ENCODE results near the gene PCNX3.
A peak's percentile ranks its signal among the peaks of the same experiment; 100 is the strongest.

The PCNX3 gene

GRCh38 chr11:65606876-65607613 is 8.5 kb upstream of the PCNX3 start:
- Histone ChIP-seq H3K9ac (ENCODE audit: insufficient read length, low read depth) (peak overlapping the region; percentile 77), H3K4me3 (ENCODE audit: insufficient read length, low read depth) (peak overlapping the region; percentile 22), H3K36me3 (ENCODE audit: insufficient read depth, insufficient read length, low read length) (peaks cover 82% of the 10 kb centered on the region), H3K9me3 (ENCODE audit: insufficient read depth, low read length) (no peaks in the 10 kb centered on the region), H3K27me3 (ENCODE audit: insufficient read depth, insufficient read length) (no peaks in the 10 kb centered on the region), H3K4me1 (ENCODE audit: insufficient read depth, insufficient read length) (peaks cover 26% of the 10 kb centered on the region)
- DNase-seq (ENCODE audit: low read depth, low spot score), result peak; percentile 98
- TF ChIP-seq YY1 (IDR thresholded peaks at IDR 0.05; ENCODE audit: insufficient read depth, insufficient read length), result no peak
- TF ChIP-seq ZNF274 (IDR thresholded peaks at IDR 0.05; ENCODE audit: low read depth, low read length), result no peak
- no peak for TF ChIP-seq SUZ12 (IDR thresholded peaks at IDR 0.05; ENCODE audit: extremely low read depth, insufficient read depth, insufficient read length)

DNA sequence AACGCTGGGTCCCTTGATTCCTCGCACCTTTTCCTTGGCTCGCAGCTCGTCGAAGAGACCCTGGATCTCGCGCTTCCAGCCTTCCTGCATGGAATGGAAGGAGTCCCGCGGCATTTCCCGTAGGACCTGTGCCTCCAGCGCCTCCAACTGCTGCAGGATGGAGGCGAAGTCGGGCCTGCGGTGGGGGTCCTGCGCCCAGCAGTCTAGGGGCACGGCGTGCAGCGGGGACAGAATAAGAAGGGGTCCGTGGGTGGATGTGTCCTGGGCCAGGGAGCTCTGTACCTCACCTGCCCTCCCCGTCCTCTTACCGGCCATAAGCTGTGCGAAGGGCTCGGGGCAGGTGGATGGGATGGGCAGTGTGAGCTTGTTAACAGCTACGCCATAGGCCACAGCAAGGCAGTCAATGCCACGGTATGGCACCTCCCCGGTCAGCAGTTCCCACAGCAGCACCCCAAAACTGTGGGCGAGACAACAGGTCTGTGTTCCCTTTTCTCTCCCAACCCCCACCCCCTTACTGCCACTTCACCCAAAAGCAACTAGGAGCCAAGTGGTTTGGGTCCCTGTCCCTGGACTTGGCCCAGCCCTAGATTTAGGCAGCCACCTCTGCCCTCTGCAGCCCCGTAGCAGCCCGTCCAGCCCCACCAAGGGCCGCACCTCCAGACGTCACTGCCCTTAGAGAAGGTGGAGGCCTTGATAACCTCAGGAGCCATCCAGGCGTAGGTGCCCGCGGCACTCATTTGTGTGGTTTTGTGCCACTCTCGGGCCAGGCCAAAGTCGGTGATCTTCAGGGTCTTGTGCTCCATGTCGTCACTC is 7.8 kb upstream of the PCNX3 start:
- TF ChIP-seq ZNF274 (IDR thresholded peaks at IDR 0.05; ENCODE audit: low read depth, low read length) (no peak), SUZ12 (IDR thresholded peaks at IDR 0.05; ENCODE audit: extremely low read depth, insufficient read depth, insufficient read length) (no peak), YY1 (IDR thresholded peaks at IDR 0.05; ENCODE audit: insufficient read depth, insufficient read length) (no peak)
- Histone ChIP-seq H3K36me3 (ENCODE audit: insufficient read depth, insufficient read length, low read length) (peaks cover 85% of the 10 kb centered on the region), H3K4me1 (ENCODE audit: insufficient read depth, insufficient read length) (peaks cover 34% of the 10 kb centered on the region), H3K9ac (ENCODE audit: insufficient read length, low read depth) (peak overlapping the region; percentile 72), H3K9me3 (ENCODE audit: insufficient read depth, low read length) (no peaks in the 10 kb centered on the region), H3K4me3 (ENCODE audit: insufficient read length, low read depth) (peak overlapping the region; percentile 3), H3K27me3 (ENCODE audit: insufficient read depth, insufficient read length) (no peaks in the 10 kb centered on the region)
- DNase-seq (ENCODE audit: low read depth, low spot score), result no peak

GRCh38 chr11:65609229-65609628 is 6.3 kb upstream of the PCNX3 start:
- H3K4me3 ChIP-seq (ENCODE audit: insufficient read length, low read depth), result no peak overlapping the region
- H3K36me3 ChIP-seq (ENCODE audit: insufficient read depth, insufficient read length, low read length), result peaks cover 77% of the 10 kb centered on the region
- TF ChIP-seq YY1 (IDR thresholded peaks at IDR 0.05; ENCODE audit: insufficient read depth, insufficient read length) (no peak), ZNF274 (IDR thresholded peaks at IDR 0.05; ENCODE audit: low read depth, low read length) (no peak), SUZ12 (IDR thresholded peaks at IDR 0.05; ENCODE audit: extremely low read depth, insufficient read depth, insufficient read length) (no peak)
- H3K27me3 ChIP-seq (ENCODE audit: insufficient read depth, insufficient read length), result no peaks in the 10 kb centered on the region
- no peak for DNase-seq (ENCODE audit: low read depth, low spot score)
- H3K9me3 ChIP-seq (ENCODE audit: insufficient read depth, low read length), result no peaks in the 10 kb centered on the region
- no peak overlapping the region for H3K9ac ChIP-seq (ENCODE audit: insufficient read length, low read depth)
- peaks cover 41% of the 10 kb centered on the region for H3K4me1 ChIP-seq (ENCODE audit: insufficient read depth, insufficient read length)

DNA sequence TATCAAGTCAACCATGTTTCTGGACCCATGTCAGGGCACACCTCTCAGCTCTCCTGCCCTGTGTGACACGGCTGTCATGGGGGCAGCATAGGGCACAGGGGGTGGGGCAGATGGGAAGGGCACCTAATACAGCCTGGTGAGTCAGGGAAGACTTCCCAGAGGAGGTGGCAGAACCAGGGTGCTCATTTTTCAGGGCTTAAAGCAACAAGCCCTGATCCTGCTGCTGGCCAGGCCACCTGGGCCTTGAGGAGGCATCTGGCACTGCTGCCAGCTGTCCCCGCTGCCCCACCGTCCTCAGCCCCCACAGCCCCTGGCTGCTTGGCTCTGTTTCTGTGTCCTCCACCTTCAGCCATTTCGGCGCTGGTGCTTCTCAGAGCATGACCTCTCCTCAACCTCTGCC is 5.9 kb upstream of the PCNX3 start:
- Histone ChIP-seq H3K36me3 (ENCODE audit: insufficient read depth, insufficient read length, low read length) (peaks cover 73% of the 10 kb centered on the region), H3K4me3 (ENCODE audit: insufficient read length, low read depth) (no peak overlapping the region), H3K9me3 (ENCODE audit: insufficient read depth, low read length) (no peaks in the 10 kb centered on the region), H3K4me1 (ENCODE audit: insufficient read depth, insufficient read length) (peaks cover 41% of the 10 kb centered on the region), H3K9ac (ENCODE audit: insufficient read length, low read depth) (no peak overlapping the region), H3K27me3 (ENCODE audit: insufficient read depth, insufficient read length) (no peaks in the 10 kb centered on the region)
- TF ChIP-seq YY1 (IDR thresholded peaks at IDR 0.05; ENCODE audit: insufficient read depth, insufficient read length), result no peak
- TF ChIP-seq ZNF274 (IDR thresholded peaks at IDR 0.05; ENCODE audit: low read depth, low read length), result no peak
- no peak for TF ChIP-seq SUZ12 (IDR thresholded peaks at IDR 0.05; ENCODE audit: extremely low read depth, insufficient read depth, insufficient read length)
- no peak for DNase-seq (ENCODE audit: low read depth, low spot score)

GRCh38 chr11:65610404-65610803 is 5.2 kb upstream of the PCNX3 start:
- H3K4me1 ChIP-seq (ENCODE audit: insufficient read depth, insufficient read length), result peaks cover 41% of the 10 kb centered on the region
- no peak for DNase-seq (ENCODE audit: low read depth, low spot score)
- no peak overlapping the region for H3K4me3 ChIP-seq (ENCODE audit: insufficient read length, low read depth)
- H3K36me3 ChIP-seq (ENCODE audit: insufficient read depth, insufficient read length, low read length), result peaks cover 65% of the 10 kb centered on the region
- no peaks in the 10 kb centered on the region for H3K9me3 ChIP-seq (ENCODE audit: insufficient read depth, low read length)
- H3K27me3 ChIP-seq (ENCODE audit: insufficient read depth, insufficient read length), result no peaks in the 10 kb centered on the region
- no peak overlapping the region for H3K9ac ChIP-seq (ENCODE audit: insufficient read length, low read depth)
- TF ChIP-seq YY1 (IDR thresholded peaks at IDR 0.05; ENCODE audit: insufficient read depth, insufficient read length), result no peak
- TF ChIP-seq ZNF274 (IDR thresholded peaks at IDR 0.05; ENCODE audit: low read depth, low read length), result no peak
- no peak for TF ChIP-seq SUZ12 (IDR thresholded peaks at IDR 0.05; ENCODE audit: extremely low read depth, insufficient read depth, insufficient read length)

- DNase-seq (ENCODE audit: low read depth, low spot score), result no peak
- Histone ChIP-seq H3K27me3 (ENCODE audit: insufficient read depth, insufficient read length) (no peaks in the 10 kb centered on the region), H3K36me3 (ENCODE audit: insufficient read depth, insufficient read length, low read length) (peaks cover 58% of the 10 kb centered on the region), H3K9ac (ENCODE audit: insufficient read length, low read depth) (peak overlapping the region; percentile 63), H3K4me3 (ENCODE audit: insufficient read length, low read depth) (no peak overlapping the region), H3K4me1 (ENCODE audit: insufficient read depth, insufficient read length) (peaks cover 37% of the 10 kb centered on the region), H3K9me3 (ENCODE audit: insufficient read depth, low read length) (no peaks in the 10 kb centered on the region)
- no peak for TF ChIP-seq YY1 (IDR thresholded peaks at IDR 0.05; ENCODE audit: insufficient read depth, insufficient read length)
- TF ChIP-seq ZNF274 (IDR thresholded peaks at IDR 0.05; ENCODE audit: low read depth, low read length), result no peak
- TF ChIP-seq SUZ12 (IDR thresholded peaks at IDR 0.05; ENCODE audit: extremely low read depth, insufficient read depth, insufficient read length), result no peak
These were observed 4.4 kb upstream of the PCNX3 start for GRCh38 chr11:65611028-65611757.
